PC-9 (cell line): Measurements from ENCODE around the gene SH3BGRL3. TPM values are rescaled to one million over a fixed set of nuclear protein-coding genes. Genes with fewer than 3 reads are reported as not detected.

ENCODE experiments used
- BruUV-seq: library from RNA; stranded (reverse); fragments of 400-500 nt; replicated peaks from 2 replicates; lab custom pipeline; 2021; lab: Mats Ljungman, UMichigan
- CTCF ChIA-PET: fragments of 300-600 bp; sonication (Branson Sonifier 250); formaldehyde crosslinking; loops from one replicate; lab custom pipeline; 2022; ENCODE audit warnings: antibody characterized with exemption; lab: Charles Lee
- POLR2A ChIA-PET: fragments of 300-600 bp; sonication (Branson Sonifier 250); formaldehyde crosslinking; loops from one replicate; lab custom pipeline; 2022; ENCODE audit warnings: antibody characterized with exemption; ENCODE audit not compliant: unreplicated experiment; lab: Charles Lee
- DNase-seq, 2 experiments: peaks; one replicate each; pipeline versions ENCODE4 v3.0.0 to v3.0.0-alpha.2; 2015 to 2022; ENCODE audit warnings: mixed read lengths in 1 of 2
- H2AFZ ChIP-seq: fragments of 200-600 bp; sonication (generic); 2 replicates; pipeline ENCODE4 v1.8.1; 2017; ENCODE audit warnings: antibody characterized with exemption
- H3F3A ChIP-seq: fragments of 200-600 bp; sonication (generic); 2 replicates; pipeline ENCODE4 v1.8.1; 2017; ENCODE audit warnings: antibody characterized with exemption, mild to moderate bottlenecking, low read depth; ENCODE audit not compliant: insufficient read depth
- H3K27ac ChIP-seq: fragments of 200-600 bp; sonication (generic); 2 replicates; pipeline ENCODE4 v1.6.1; 2016; ENCODE audit warnings: mixed run types
- H3K27me3 ChIP-seq: fragments of 200-600 bp; sonication (generic); 2 replicates; pipeline ENCODE4 v1.6.1; 2016; ENCODE audit warnings: low read depth, mixed run types; ENCODE audit not compliant: insufficient read depth
- H3K36me3 ChIP-seq: fragments of 200-600 bp; sonication (generic); 2 replicates; pipeline ENCODE4 v1.6.1; 2016; ENCODE audit warnings: low read depth, mixed run types
- H3K4me1 ChIP-seq: fragments of 200-600 bp; sonication (generic); replicated peaks from 2 replicates; pipeline ENCODE4 v1.6.1; 2016; ENCODE audit warnings: mixed run types; ENCODE audit not compliant: insufficient read depth
- H3K4me2 ChIP-seq: fragments of 200-600 bp; sonication (generic); 2 replicates; pipeline ENCODE4 v1.6.1; 2017; ENCODE audit warnings: mixed run types
- H3K4me3 ChIP-seq: fragments of 200-600 bp; sonication (generic); 2 replicates; pipeline ENCODE4 v1.6.1; 2016; ENCODE audit warnings: mixed run types
- H3K79me2 ChIP-seq: fragments of 200-600 bp; sonication (generic); 2 replicates; pipeline ENCODE4 v1.6.1; 2017; ENCODE audit warnings: low read depth, mixed run types
- H3K9me2 ChIP-seq: fragments of 200-600 bp; sonication (generic); 2 replicates; pipeline ENCODE4 v1.8.1; 2017; ENCODE audit warnings: mild to moderate bottlenecking; ENCODE audit not compliant: insufficient read depth
- H3K9me3 ChIP-seq: fragments of 200-600 bp; sonication (generic); 2 replicates; pipeline ENCODE4 v1.8.1; 2016; ENCODE audit warnings: low read depth; ENCODE audit not compliant: insufficient read depth
- H4K20me1 ChIP-seq: fragments of 200-600 bp; sonication (generic); 2 replicates; pipeline ENCODE4 v1.8.1; 2017; ENCODE audit not compliant: insufficient read depth
- EZH2 ChIP-seq: fragments of 200-600 bp; sonication (generic); IDR thresholded peaks from 2 replicates; pipeline ENCODE4 v1.8.0; 2017; ENCODE audit warnings: antibody characterized with exemption, low read depth
- intact Hi-C: fragments of 100-400 bp; cut with micrococcal nuclease; formaldehyde crosslinking; loops from one replicate; pipeline ENCODE4 v1.10.0; 2022; ENCODE audit not compliant: unreplicated experiment
- total RNA-seq: library from RNA; stranded (reverse); gene quantifications from 2 replicates; pipeline ENCODE4 v1.2.3, GENCODE V29; 2021
- TF ChIP-seq, protein P1 (sequence below): fragments of 200-600 bp; sonication (generic); conservative IDR thresholded peaks from 2 replicates; pipeline ENCODE4 v1.6.1; 2017; ENCODE audit warnings: mixed run types, antibody characterized with exemption, mild to moderate bottlenecking, moderate library complexity

Gene SH3BGRL3
- total RNA-seq, 1 experiment from 2014 or later, result 206 TPM

DNA sequence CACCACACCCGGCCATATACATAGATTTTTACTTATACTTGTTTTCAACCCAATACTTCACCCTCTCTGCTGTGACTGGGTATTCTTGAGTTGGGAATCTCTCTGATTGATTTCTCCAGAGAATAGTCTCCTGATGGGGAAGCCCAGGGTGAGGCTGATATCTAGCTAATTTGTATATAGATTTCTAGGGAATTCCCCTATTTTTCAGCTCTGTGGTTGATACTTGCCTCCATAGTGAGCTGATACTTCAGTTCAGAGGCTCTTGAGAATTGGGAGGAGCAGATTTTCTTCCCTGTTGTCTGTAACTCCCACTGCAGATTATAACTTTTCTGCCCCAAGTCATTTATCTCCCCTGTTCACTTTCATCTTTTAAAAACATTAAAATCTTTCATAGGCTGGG is 14.5 kb upstream of the SH3BGRL3 start:
- Histone ChIP-seq H3K36me3 (peaks cover 28% of the 10 kb centered on the region), H3K79me2 (no peaks in the 10 kb centered on the region), H3F3A (peaks cover 6% of the 10 kb centered on the region; the same call in 1 of the 2 replicates), H3K4me1 (no peaks in the 10 kb centered on the region), H2AFZ (no peak overlapping the region), H4K20me1 (no peaks in the 10 kb centered on the region), H3K4me2 (no peak overlapping the region), H3K9me3 (peaks cover 17% of the 10 kb centered on the region; the same call in 1 of the 2 replicates), H3K27ac (no peak overlapping the region), H3K9me2 (no peaks in the 10 kb centered on the region), H3K27me3 (no peaks in the 10 kb centered on the region), H3K4me3 (no peak overlapping the region)
- POLR2A ChIA-PET, result no interaction called here
- intact Hi-C loops, result no loop called here
- DNase-seq, result no peak
- CTCF ChIA-PET, result no interaction called here
- TF ChIP-seq, protein P1, sequence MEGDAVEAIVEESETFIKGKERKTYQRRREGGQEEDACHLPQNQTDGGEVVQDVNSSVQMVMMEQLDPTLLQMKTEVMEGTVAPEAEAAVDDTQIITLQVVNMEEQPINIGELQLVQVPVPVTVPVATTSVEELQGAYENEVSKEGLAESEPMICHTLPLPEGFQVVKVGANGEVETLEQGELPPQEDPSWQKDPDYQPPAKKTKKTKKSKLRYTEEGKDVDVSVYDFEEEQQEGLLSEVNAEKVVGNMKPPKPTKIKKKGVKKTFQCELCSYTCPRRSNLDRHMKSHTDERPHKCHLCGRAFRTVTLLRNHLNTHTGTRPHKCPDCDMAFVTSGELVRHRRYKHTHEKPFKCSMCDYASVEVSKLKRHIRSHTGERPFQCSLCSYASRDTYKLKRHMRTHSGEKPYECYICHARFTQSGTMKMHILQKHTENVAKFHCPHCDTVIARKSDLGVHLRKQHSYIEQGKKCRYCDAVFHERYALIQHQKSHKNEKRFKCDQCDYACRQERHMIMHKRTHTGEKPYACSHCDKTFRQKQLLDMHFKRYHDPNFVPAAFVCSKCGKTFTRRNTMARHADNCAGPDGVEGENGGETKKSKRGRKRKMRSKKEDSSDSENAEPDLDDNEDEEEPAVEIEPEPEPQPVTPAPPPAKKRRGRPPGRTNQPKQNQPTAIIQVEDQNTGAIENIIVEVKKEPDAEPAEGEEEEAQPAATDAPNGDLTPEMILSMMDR, result no peak
- no peak for TF ChIP-seq EZH2
- BruUV-seq, result no TSS peak

DNA sequence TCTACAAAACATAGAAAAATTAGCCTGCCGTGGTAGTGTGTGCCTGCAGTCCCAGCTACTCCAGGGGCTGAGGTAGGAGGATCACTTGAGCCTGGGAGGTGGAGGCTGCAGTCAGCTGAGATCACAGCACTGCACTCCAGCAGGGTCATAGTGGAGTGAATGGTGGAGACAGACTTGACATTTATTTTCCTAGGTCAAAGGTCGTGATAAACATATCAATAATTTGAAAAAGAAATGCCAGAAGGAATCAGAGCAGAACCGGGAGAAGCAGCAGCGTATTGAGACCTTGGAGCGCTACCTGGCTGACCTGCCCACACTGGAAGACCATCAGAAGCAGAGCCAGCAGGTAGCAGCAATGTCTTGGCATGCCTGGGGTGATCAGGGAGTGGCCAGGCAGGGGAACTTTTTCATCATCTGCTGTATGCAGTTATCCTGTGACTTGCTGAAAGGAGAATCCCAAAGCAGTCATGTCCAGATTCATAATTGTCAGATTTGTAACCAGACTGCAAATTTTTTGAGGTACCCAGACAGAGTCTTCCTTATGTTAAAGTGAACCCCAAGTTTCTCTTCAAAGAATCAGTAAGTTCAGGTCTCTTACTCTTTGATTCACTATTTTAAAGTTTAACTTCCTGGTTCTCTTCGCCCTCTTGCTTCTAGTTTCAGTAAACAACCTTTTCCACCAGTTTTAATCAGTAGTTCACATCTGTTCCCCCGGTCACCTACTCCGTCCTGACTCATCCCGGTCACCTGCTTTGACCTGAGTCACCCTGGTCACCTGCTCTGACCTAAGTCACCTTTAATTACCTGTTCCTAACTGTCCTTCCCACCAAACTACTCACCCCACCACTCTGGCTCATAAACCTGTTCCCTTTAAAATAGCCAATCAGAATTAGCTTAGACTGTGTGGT is 11.3 kb upstream of the SH3BGRL3 start:
- DNase-seq, result no peak
- Histone ChIP-seq H3K4me2 (no peak overlapping the region), H3K9me2 (no peaks in the 10 kb centered on the region), H3K79me2 (no peaks in the 10 kb centered on the region), H3K4me3 (no peak overlapping the region), H3K36me3 (peaks cover 33% of the 10 kb centered on the region), H3F3A (0 out of 2 replicates have a peak, but pooled peaks cover 3% of the 10 kb centered on the region), H3K4me1 (no peaks in the 10 kb centered on the region), H4K20me1 (no peaks in the 10 kb centered on the region), H3K27me3 (no peaks in the 10 kb centered on the region), H2AFZ (no peak overlapping the region), H3K27ac (no peak overlapping the region), H3K9me3 (peaks cover 17% of the 10 kb centered on the region; the same call in 1 of the 2 replicates)
- ChIA-PET POLR2A (no interaction called here), CTCF (no interaction called here)
- intact Hi-C loops, result no loop called here
- no peak for TF ChIP-seq EZH2
- TF ChIP-seq, protein P1, result no peak
- no TSS peak for BruUV-seq

DNA sequence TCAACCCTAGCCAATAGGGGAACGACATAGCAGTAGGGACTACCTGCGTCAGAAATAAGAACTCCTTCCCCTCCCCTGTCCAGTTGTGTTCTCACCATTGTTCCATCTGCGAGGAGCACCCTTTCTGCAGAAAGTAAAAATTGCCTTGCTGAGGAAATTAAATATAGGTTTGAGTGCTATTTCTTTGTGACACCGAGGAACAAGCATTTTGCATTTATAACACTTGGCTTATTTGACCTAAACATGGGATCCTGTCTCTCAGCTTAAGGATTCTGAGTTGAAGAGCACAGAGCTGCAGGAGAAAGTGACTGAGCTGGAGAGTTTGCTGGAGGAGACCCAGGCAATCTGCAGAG is 10.7 kb upstream of the SH3BGRL3 start:
- TF ChIP-seq, protein P1, result no peak
- no peak for TF ChIP-seq EZH2
- BruUV-seq, result no TSS peak
- Histone ChIP-seq H3K4me2 (no peak overlapping the region), H3K4me3 (no peak overlapping the region), H3F3A (peaks cover 6% of the 10 kb centered on the region; the same call in 1 of the 2 replicates), H3K36me3 (peaks cover 33% of the 10 kb centered on the region), H2AFZ (no peak overlapping the region), H3K79me2 (no peaks in the 10 kb centered on the region), H4K20me1 (no peaks in the 10 kb centered on the region), H3K9me2 (no peaks in the 10 kb centered on the region), H3K4me1 (no peaks in the 10 kb centered on the region), H3K27ac (no peak overlapping the region), H3K9me3 (peaks cover 17% of the 10 kb centered on the region; the same call in 1 of the 2 replicates), H3K27me3 (no peaks in the 10 kb centered on the region)
- CTCF ChIA-PET, result no interaction called here
- POLR2A ChIA-PET, result no interaction called here
- intact Hi-C loops, result no loop called here
- no peak for DNase-seq
